Measurements from ENCODE around the gene ZC3H12D. TPM values are rescaled to one million over a fixed set of nuclear protein-coding genes. Genes with fewer than 3 reads are reported as not detected.

ZC3H12D gene
- total and polyA plus RNA-seq, 5 donors from 2014 or later: 7.1 to 251 (median 9.2) TPM

DNA sequence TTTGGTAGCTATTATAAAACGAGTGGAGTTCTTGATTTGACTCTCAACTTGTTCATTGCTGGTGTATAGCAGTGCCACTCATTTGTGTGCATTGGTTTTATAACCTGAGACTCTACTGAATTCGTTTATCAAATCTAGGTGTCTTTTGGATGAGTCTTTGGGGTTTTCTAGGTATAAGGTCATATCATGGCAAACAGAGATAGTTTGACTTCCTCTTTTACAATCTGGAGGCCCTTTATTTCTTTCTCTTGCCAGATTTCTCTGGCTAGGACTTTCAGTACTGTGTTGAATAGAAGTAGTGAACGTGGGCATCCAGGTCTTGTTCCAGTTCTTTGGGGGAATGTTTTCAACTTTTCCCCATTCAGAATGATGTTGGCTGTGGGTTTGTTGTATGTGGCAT is 46.0 kb downstream of the ZC3H12D start:
- Histone ChIP-seq H3K9me3 (ENCODE audit: control insufficient read depth in 2 of 2, low read length in 2 of 2) (no peaks in the 10 kb centered on the region), H3K27me3 (ENCODE audit: control insufficient read depth, insufficient read depth, low read length) (no peaks in the 10 kb centered on the region), H3K4me3 (ENCODE audit: low read depth, low read length) (no peak overlapping the region), H3K4me1 (ENCODE audit: control insufficient read depth, insufficient read depth, low read length, poor library complexity, severe bottlenecking) (no peaks in the 10 kb centered on the region), H3K27ac (ENCODE audit: insufficient read depth, low read length, poor library complexity, severe bottlenecking) (no peak overlapping the region), H3K36me3 (ENCODE audit: control insufficient read depth, insufficient read depth, low read length) (no peaks in the 10 kb centered on the region)
- no peaks in the 10 kb centered on the region for H3K36me3 Mint-ChIP-seq
- peak overlapping the region in 2 of 3 donors; percentile 18 to 48 for H3K27ac Mint-ChIP-seq
- ATAC-seq (ENCODE audit: low read depth in 2 of 2) (no peak), DNase-seq (no peak)
- peaks cover 5 to 25% (median 19%) of the 10 kb centered on the region in 4 donors for H3K4me1 Mint-ChIP-seq
- H3K4me3 Mint-ChIP-seq: no peak overlapping the region
- H3K9me3 Mint-ChIP-seq: no peaks in the 10 kb centered on the region
- no peaks in the 10 kb centered on the region for H3K27me3 Mint-ChIP-seq

DNA sequence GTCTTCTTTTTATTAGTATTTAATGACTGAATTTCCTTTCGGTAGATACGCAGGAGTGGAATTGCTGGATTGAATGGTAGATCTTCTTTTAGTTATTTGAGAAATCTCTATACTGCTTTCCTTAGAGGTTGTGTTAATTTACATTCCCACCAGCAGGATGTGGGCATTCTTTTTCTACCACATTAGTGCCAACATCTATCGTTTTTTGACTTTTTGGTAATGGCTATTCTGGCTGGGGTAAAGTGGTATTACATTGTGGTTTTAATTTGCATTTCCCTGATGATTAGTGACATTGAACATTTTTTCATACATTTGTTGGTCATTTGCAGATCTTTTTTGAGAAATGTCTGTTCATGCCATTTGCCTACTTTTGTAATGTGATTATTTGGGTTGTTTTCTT is 47.6 kb downstream of the ZC3H12D start:
- peak in 1 of 3 donors; percentile 43 for DNase-seq
- H3K36me3 Mint-ChIP-seq: no peaks in the 10 kb centered on the region

DNA sequence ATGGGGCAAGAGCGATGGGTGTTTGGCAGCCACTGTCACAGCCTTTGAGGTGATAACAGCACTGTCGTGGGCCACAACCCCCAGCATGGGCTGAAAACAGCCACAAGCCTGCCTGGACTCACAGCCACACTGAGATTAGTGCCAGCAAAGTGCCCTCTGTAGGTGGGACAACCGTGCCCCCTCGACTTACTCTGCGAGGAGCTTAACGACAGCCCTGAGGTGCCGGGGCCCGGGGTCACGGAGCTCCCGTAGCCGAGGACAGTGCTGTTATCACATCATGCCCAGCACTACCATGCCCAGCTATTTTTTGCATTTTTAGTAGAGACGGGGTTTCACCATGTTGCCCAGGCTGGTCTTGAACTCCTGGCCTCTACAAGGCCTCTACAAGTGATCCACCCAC is 48.2 kb downstream of the ZC3H12D start:
- no peaks in the 10 kb centered on the region for H3K27me3 ChIP-seq (ENCODE audit: control insufficient read depth, insufficient read depth, low read length)
- H3K9me3 ChIP-seq (ENCODE audit: control insufficient read depth in 2 of 2, low read length in 2 of 2): no peaks in the 10 kb centered on the region
- no peak overlapping the region for H3K4me3 ChIP-seq (ENCODE audit: low read depth, low read length)
- H3K4me1 Mint-ChIP-seq: peaks cover 11 to 26% (median 20%) of the 10 kb centered on the region in 4 donors
- H3K27ac Mint-ChIP-seq: no peak overlapping the region
- H3K36me3 ChIP-seq (ENCODE audit: control insufficient read depth, insufficient read depth, low read length): no peaks in the 10 kb centered on the region
- no peaks in the 10 kb centered on the region for H3K27me3 Mint-ChIP-seq
- no peak for DNase-seq
- no peaks in the 10 kb centered on the region for H3K9me3 Mint-ChIP-seq
- H3K27ac ChIP-seq (ENCODE audit: insufficient read depth, low read length, poor library complexity, severe bottlenecking): no peak overlapping the region
- peaks cover 4% of the 10 kb centered on the region for H3K4me1 ChIP-seq (ENCODE audit: control insufficient read depth, insufficient read depth, low read length, poor library complexity, severe bottlenecking)
- H3K4me3 Mint-ChIP-seq: no peak overlapping the region
- ATAC-seq (ENCODE audit: low read depth in 2 of 2): no peak
- H3K36me3 Mint-ChIP-seq: no peaks in the 10 kb centered on the region

More for the DNA sequence above, 47.6 kb downstream of the ZC3H12D start:
- H3K9me3 Mint-ChIP-seq: no peaks in the 10 kb centered on the region
- no peak overlapping the region for H3K27ac ChIP-seq (ENCODE audit: insufficient read depth, low read length, poor library complexity, severe bottlenecking)
- no peaks in the 10 kb centered on the region for H3K27me3 ChIP-seq (ENCODE audit: control insufficient read depth, insufficient read depth, low read length)
- no peak overlapping the region for H3K4me3 Mint-ChIP-seq
- H3K4me3 ChIP-seq (ENCODE audit: low read depth, low read length): no peak overlapping the region
- H3K9me3 ChIP-seq (ENCODE audit: control insufficient read depth in 2 of 2, low read length in 2 of 2): no peaks in the 10 kb centered on the region
- ATAC-seq (ENCODE audit: low read depth in 2 of 2): no peak
- no peaks in the 10 kb centered on the region for H3K36me3 ChIP-seq (ENCODE audit: control insufficient read depth, insufficient read depth, low read length)
- H3K27ac Mint-ChIP-seq: no peak overlapping the region
- no peaks in the 10 kb centered on the region for H3K4me1 ChIP-seq (ENCODE audit: control insufficient read depth, insufficient read depth, low read length, poor library complexity, severe bottlenecking)
- H3K4me1 Mint-ChIP-seq: peaks cover 6 to 22% (median 18%) of the 10 kb centered on the region in 4 donors
- no peaks in the 10 kb centered on the region for H3K27me3 Mint-ChIP-seq

- Mint-ChIP-seq H3K4me1 (peaks cover 11 to 26% (median 20%) of the 10 kb centered on the region in 4 donors), H3K27me3 (no peaks in the 10 kb centered on the region), H3K9me3 (no peaks in the 10 kb centered on the region), H3K4me3 (no peak overlapping the region), H3K27ac (peak overlapping the region in 1 of 3 donors; percentile 52), H3K36me3 (no peaks in the 10 kb centered on the region)
- Histone ChIP-seq H3K27ac (ENCODE audit: insufficient read depth, low read length, poor library complexity, severe bottlenecking) (no peak overlapping the region), H3K4me3 (ENCODE audit: low read depth, low read length) (no peak overlapping the region), H3K4me1 (ENCODE audit: control insufficient read depth, insufficient read depth, low read length, poor library complexity, severe bottlenecking) (peaks cover 7% of the 10 kb centered on the region), H3K27me3 (ENCODE audit: control insufficient read depth, insufficient read depth, low read length) (no peaks in the 10 kb centered on the region), H3K9me3 (ENCODE audit: control insufficient read depth in 2 of 2, low read length in 2 of 2) (no peaks in the 10 kb centered on the region), H3K36me3 (ENCODE audit: control insufficient read depth, insufficient read depth, low read length) (no peaks in the 10 kb centered on the region)
- DNase-seq (no peak), ATAC-seq (ENCODE audit: low read depth in 2 of 2) (no peak)
These were observed 48.8 kb downstream of the ZC3H12D start for GRCh38 chr6:149435919-149436586.

DNA sequence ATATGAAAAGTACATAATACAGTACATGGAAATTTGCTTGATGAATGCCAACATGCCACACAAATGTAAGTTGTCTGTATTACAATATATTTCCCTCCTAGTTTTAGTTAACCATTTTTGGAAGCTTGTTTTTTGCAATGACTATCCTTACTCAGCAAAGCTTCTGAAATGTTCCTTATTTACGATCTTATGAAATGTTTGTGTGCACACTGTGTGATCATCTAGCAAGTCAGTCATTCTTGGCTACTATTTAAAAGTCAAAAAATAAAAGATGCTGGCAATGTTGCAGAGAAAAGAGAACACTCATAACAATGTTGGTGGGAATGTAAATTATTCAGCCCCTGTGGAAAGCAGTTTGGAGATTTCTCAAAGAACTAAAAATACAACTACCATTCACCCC is 50.9 kb downstream of the ZC3H12D start:
- Mint-ChIP-seq H3K4me1 (peaks cover 11 to 20% (median 16%) of the 10 kb centered on the region in 4 donors), H3K27me3 (no peaks in the 10 kb centered on the region), H3K36me3 (no peaks in the 10 kb centered on the region), H3K4me3 (no peak overlapping the region), H3K9me3 (no peaks in the 10 kb centered on the region), H3K27ac (peak overlapping the region in 1 of 3 donors; percentile 56)
- DNase-seq: no peak
- no peaks in the 10 kb centered on the region for H3K36me3 ChIP-seq (ENCODE audit: control insufficient read depth, insufficient read depth, low read length)
- H3K4me1 ChIP-seq (ENCODE audit: control insufficient read depth, insufficient read depth, low read length, poor library complexity, severe bottlenecking): peaks cover 7% of the 10 kb centered on the region
- no peaks in the 10 kb centered on the region for H3K27me3 ChIP-seq (ENCODE audit: control insufficient read depth, insufficient read depth, low read length)
- no peak overlapping the region for H3K4me3 ChIP-seq (ENCODE audit: low read depth, low read length)
- H3K9me3 ChIP-seq (ENCODE audit: control insufficient read depth in 2 of 2, low read length in 2 of 2): no peaks in the 10 kb centered on the region
- no peak overlapping the region for H3K27ac ChIP-seq (ENCODE audit: insufficient read depth, low read length, poor library complexity, severe bottlenecking)
- no peak for ATAC-seq (ENCODE audit: low read depth in 2 of 2)

DNA sequence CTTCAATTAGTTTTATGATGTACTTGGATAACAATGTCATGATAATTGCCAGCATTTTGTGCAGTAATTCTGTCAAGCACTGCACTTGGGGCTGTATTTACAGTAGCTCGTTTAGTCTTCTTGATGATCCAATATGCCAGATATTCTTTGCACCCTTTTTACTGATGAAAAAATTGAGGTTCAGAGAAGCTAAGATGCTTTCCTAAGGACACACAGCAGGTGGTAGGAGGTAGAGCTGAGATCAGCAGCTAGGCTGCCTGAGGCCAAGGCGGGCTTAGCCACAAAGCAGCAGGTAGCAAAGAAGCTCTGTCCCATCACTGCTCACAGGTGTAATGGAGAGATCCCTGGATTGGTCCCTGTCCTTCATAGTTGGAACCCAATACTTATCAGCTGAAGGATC is 51.4 kb downstream of the ZC3H12D start:
- DNase-seq (no peak), ATAC-seq (ENCODE audit: low read depth in 2 of 2) (no peak)
- Histone ChIP-seq H3K27me3 (ENCODE audit: control insufficient read depth, insufficient read depth, low read length) (no peaks in the 10 kb centered on the region), H3K36me3 (ENCODE audit: control insufficient read depth, insufficient read depth, low read length) (no peaks in the 10 kb centered on the region), H3K4me1 (ENCODE audit: control insufficient read depth, insufficient read depth, low read length, poor library complexity, severe bottlenecking) (peaks cover 7% of the 10 kb centered on the region), H3K9me3 (ENCODE audit: control insufficient read depth in 2 of 2, low read length in 2 of 2) (no peaks in the 10 kb centered on the region), H3K4me3 (ENCODE audit: low read depth, low read length) (no peak overlapping the region), H3K27ac (ENCODE audit: insufficient read depth, low read length, poor library complexity, severe bottlenecking) (no peak overlapping the region)
- H3K4me3 Mint-ChIP-seq: no peak overlapping the region
- no peaks in the 10 kb centered on the region for H3K27me3 Mint-ChIP-seq
- H3K4me1 Mint-ChIP-seq: peaks cover 10 to 16% (median 15%) of the 10 kb centered on the region in 4 donors
- H3K27ac Mint-ChIP-seq: no peak overlapping the region
- H3K36me3 Mint-ChIP-seq: no peaks in the 10 kb centered on the region
- no peaks in the 10 kb centered on the region for H3K9me3 Mint-ChIP-seq

DNA sequence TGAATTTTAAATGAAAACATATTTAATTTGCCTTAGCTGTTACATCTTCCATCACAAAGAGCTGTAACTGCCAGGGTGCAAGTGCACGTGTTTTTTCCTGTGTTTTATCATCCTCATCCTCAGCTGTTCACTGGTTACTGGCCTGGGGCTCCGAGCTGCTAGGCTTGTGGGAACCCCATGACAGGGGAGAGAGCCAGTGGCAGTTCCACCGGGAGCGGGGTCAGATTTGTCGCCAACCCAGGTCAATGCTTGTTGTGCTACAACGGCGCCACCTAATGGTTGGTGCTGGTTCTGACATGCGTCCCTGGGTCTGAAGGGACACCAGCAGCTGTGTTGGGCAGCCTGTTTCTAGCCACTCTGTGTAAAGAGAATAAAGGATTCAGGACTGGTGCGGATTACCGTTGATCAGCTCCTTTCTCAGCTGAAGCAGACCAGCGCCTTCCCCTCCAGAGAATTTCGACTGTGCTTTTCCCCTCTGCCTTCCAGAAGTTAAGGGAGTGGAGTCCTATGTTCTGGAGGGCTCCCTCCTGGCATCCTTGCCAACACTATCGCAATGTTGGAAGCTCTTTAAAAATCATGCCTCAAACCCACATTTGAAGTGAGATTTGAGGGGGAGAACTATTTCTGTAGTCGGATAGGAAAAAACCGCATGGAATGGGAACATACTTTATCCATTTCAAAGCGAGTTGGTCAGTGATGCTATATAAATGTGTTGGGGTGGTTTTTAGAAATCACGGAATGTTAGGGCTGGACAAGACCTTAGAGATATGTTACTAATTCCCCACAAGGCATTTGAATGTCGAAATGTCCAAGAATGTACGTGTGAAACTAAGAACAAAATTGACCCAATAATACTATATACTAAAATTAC is 52.7 kb downstream of the ZC3H12D start:
- Histone ChIP-seq H3K27ac (ENCODE audit: insufficient read depth, low read length, poor library complexity, severe bottlenecking) (no peak overlapping the region), H3K36me3 (ENCODE audit: control insufficient read depth, insufficient read depth, low read length) (no peaks in the 10 kb centered on the region), H3K9me3 (ENCODE audit: control insufficient read depth in 2 of 2, low read length in 2 of 2) (no peaks in the 10 kb centered on the region), H3K4me3 (ENCODE audit: low read depth, low read length) (peak overlapping the region; percentile 68), H3K27me3 (ENCODE audit: control insufficient read depth, insufficient read depth, low read length) (no peaks in the 10 kb centered on the region), H3K4me1 (ENCODE audit: control insufficient read depth, insufficient read depth, low read length, poor library complexity, severe bottlenecking) (peaks cover 7% of the 10 kb centered on the region)
- Mint-ChIP-seq H3K36me3 (no peaks in the 10 kb centered on the region), H3K27ac (peak overlapping the region; percentile 52 to 94 (median 76)), H3K9me3 (no peaks in the 10 kb centered on the region), H3K4me1 (peaks cover 2 to 11% (median 7%) of the 10 kb centered on the region in 4 donors), H3K27me3 (no peaks in the 10 kb centered on the region), H3K4me3 (peak overlapping the region in 2 of 4 donors; percentile 78 to 84)
- ATAC-seq (ENCODE audit: low read depth in 2 of 2) (peak; percentile 81 to 82), DNase-seq (peak; percentile 80 to 89 (median 81))

Measured in CD4-positive, CD25-positive, alpha-beta regulatory T cell (primary cell).